CD14-positive monocyte (primary cell): ENCODE measurements around the gene SLC36A4. TPM values are rescaled to one million over a fixed set of nuclear protein-coding genes. Genes with fewer than 3 reads are reported as not detected.
"Not testable (repeated sequence)": the region's sequence is repeated elsewhere in the genome, so short reads cannot be mapped to it uniquely, and the experiment has no call there.

Source experiments
- DNase-seq, 3 donors: peaks; one replicate each; pipeline ENCODE4 v3.0.0-alpha.2; 2011 to 2022
- H2AFZ ChIP-seq: 2 replicates; pipeline ENCODE4 v1.6.0; 2012; ENCODE audit warnings: mild to moderate bottlenecking, low read depth, low read length, inconsistent platforms; ENCODE audit not compliant: insufficient read depth, poor library complexity, severe bottlenecking
- H3K27ac ChIP-seq, 2 donors: 1 replicate in 1 of 2; 2 replicates in 1 of 2; pipeline ENCODE4 v1.5.1; 2012 to 2013; ENCODE audit warnings: low read length in 2 of 2, control low read depth in 1 of 2, inconsistent platforms in 1 of 2, low read depth in 1 of 2, mild to moderate bottlenecking in 1 of 2
- H3K27me3 ChIP-seq, 2 donors: one replicate each; pipeline versions ENCODE4 v1.6.0 to v1.6.1; 2011 to 2013; ENCODE audit warnings: low read length in 2 of 2; ENCODE audit not compliant: control insufficient read depth in 2 of 2, insufficient read depth in 2 of 2
- H3K36me3 ChIP-seq, 2 donors: replicated peaks in 1 of 2; 1 replicate in 1 of 2; 2 replicates in 1 of 2; pipeline versions ENCODE4 v1.5.1 to v1.6.1; 2012 to 2013; ENCODE audit warnings: low read length in 2 of 2, control low read depth in 1 of 2, inconsistent platforms in 1 of 2, mild to moderate bottlenecking in 1 of 2; ENCODE audit not compliant: insufficient read depth in 2 of 2, control insufficient read depth in 1 of 2
- H3K4me1 ChIP-seq, 2 donors: 1 replicate in 1 of 2; 2 replicates in 1 of 2; pipeline versions ENCODE4 v1.5.1 to v1.6.1; 2012 to 2013; ENCODE audit warnings: low read length in 2 of 2, control low read depth in 1 of 2, inconsistent platforms in 1 of 2, mild to moderate bottlenecking in 1 of 2, moderate library complexity in 1 of 2; ENCODE audit not compliant: insufficient read depth in 2 of 2, control insufficient read depth in 1 of 2
- H3K4me2 ChIP-seq: replicated peaks from 2 replicates; pipeline ENCODE3; 2012; ENCODE audit warnings: low read length, moderate library complexity, mild to moderate bottlenecking; ENCODE audit not compliant: poor library complexity, severe bottlenecking; ENCODE audit errors: extremely low read depth
- H3K4me3 ChIP-seq, 3 experiments: fragments of 200-600 bp in 1 of 3; sonication (generic) in 1 of 3; replicated peaks in 1 of 3; 1 replicate in 2 of 3; 2 replicates in 1 of 3; pipeline ENCODE4 v1.5.1; 2011 to 2013; ENCODE audit warnings: low read length in 3 of 3, mild to moderate bottlenecking in 3 of 3, control low read depth in 2 of 3, low read depth in 2 of 3, inconsistent platforms in 1 of 3, moderate library complexity in 1 of 3
- H3K79me2 ChIP-seq: 2 replicates; pipeline ENCODE4 v1.6.0; 2012; ENCODE audit warnings: mild to moderate bottlenecking, control low read depth, inconsistent platforms, low read length, moderate library complexity; ENCODE audit not compliant: insufficient read depth
- H3K9ac ChIP-seq: 2 replicates; pipeline ENCODE4 v1.6.0; 2017; ENCODE audit warnings: low read length, mild to moderate bottlenecking; ENCODE audit not compliant: insufficient read depth, poor library complexity, severe bottlenecking
- H3K9me3 ChIP-seq, 2 donors: replicated peaks in 1 of 2; 1 replicate in 1 of 2; 2 replicates in 1 of 2; pipeline versions ENCODE4 v1.5.1 to v1.6.1; 2012 to 2013; ENCODE audit warnings: low read length in 2 of 2, control low read depth in 1 of 2; ENCODE audit not compliant: control insufficient read depth in 1 of 2, insufficient read depth in 1 of 2
- H4K20me1 ChIP-seq: 2 replicates; pipeline ENCODE4 v1.6.0; 2012; ENCODE audit warnings: mild to moderate bottlenecking, low read length, control low read depth, moderate library complexity; ENCODE audit not compliant: insufficient read depth
- H3K27ac Mint-ChIP-seq, 7 donors: one replicate each; pipeline ENCODE4 v1.8.0; 2020; ENCODE audit warnings: mild to moderate bottlenecking in 7 of 7, mixed read lengths in 7 of 7, moderate library complexity in 6 of 7, inconsistent platforms in 2 of 7
- H3K27me3 Mint-ChIP-seq, 3 donors: one replicate each; pipeline ENCODE4 v1.8.0; 2021 to 2022; ENCODE audit warnings: low read depth in 3 of 3, mild to moderate bottlenecking in 3 of 3, mixed read lengths in 3 of 3, moderate library complexity in 3 of 3, inconsistent platforms in 1 of 3
- H3K36me3 Mint-ChIP-seq, 2 donors: one replicate each; pipeline ENCODE4 v1.8.0; 2020; ENCODE audit warnings: mixed read lengths in 2 of 2, inconsistent platforms in 1 of 2, mild to moderate bottlenecking in 1 of 2
- H3K4me1 Mint-ChIP-seq: one replicate; pipeline ENCODE4 v1.8.0; 2020; ENCODE audit warnings: mild to moderate bottlenecking, mixed read lengths
- H3K4me3 Mint-ChIP-seq, 2 donors: one replicate each; pipeline ENCODE4 v1.8.0; 2020; ENCODE audit warnings: mild to moderate bottlenecking in 2 of 2, mixed read lengths in 2 of 2, moderate library complexity in 1 of 2
- H3K9me3 Mint-ChIP-seq, 7 donors: one replicate each; pipeline ENCODE4 v1.8.0; 2020 to 2022; ENCODE audit warnings: mixed read lengths in 7 of 7, mild to moderate bottlenecking in 6 of 7, moderate library complexity in 6 of 7, inconsistent platforms in 2 of 7
- CTCF ChIP-seq: fragments of 200-600 bp; IDR thresholded peaks from one replicate; pipeline ENCODE4 v1.8.0; 2022; ENCODE audit warnings: antibody characterized with exemption, mild to moderate bottlenecking
- WGBS: methylation state at CpG from one replicate; pipeline ENCODE4 v1.1.5; 2013; ENCODE audit warnings: missing lambda C conversion rate; ENCODE audit not compliant: insufficient coverage; 5-methylcytosine and 5-hydroxymethylcytosine counted together
- intact Hi-C, 2 donors: fragments of 100-400 bp; cut with micrococcal nuclease; formaldehyde crosslinking; loops; one replicate each; pipeline versions ENCODE4 v1.15.0 to v1.15.1; 2023
- polyA plus RNA-seq, 3 donors: library from polyadenylated mRNA; depleted of rRNA in 1 of 3; unstranded in 2 of 3; stranded (reverse) in 1 of 3; fragments of 300-500 nt in 2 of 3; fragments of >200 nt in 1 of 3; fragmentation: Illumina TruSeq in 2 of 3; gene quantifications; 1 replicate in 2 of 3; 2 replicates in 1 of 3; pipeline ENCODE4 v1.2.3, GENCODE V29; 2012 to 2021

Gene SLC36A4
- polyA plus RNA-seq, 3 donors: 21.1 to 65.2 (median 62.0) TPM

DNA sequence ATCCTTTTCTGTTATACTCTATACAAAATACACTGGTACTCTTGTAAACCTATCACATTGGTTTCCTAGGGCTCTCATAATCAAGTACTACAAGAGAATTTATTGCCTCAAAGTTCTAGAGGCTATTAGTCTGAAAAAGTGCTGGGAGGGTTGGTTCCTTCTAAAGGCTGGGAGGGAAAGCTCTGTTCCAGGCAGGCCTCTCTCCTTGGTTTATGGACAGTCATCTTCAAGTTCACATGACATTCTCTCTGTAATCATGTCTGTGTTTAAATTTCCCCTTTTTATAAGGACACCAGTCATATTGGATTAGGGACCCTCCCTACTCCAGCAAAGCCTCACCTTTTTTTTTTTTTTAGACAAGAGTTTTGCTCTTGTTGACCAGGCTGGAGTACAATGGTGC, 9.1 kb downstream of the SLC36A4 start:
- peaks cover 98% of the 10 kb centered on the region for H3K79me2 ChIP-seq
- peaks cover 18% of the 10 kb centered on the region for H3K4me1 Mint-ChIP-seq
- TF ChIP-seq CTCF: no peak
- no peak overlapping the region for H3K9ac ChIP-seq
- H3K4me2 ChIP-seq: no peak overlapping the region
- H3K36me3 ChIP-seq: peaks cover 14 to 29% of the 10 kb centered on the region in 2 donors
- peaks cover 4 to 14% (median 10%) of the 10 kb centered on the region in 7 donors for H3K9me3 Mint-ChIP-seq
- H3K4me1 ChIP-seq: peaks cover 9 to 18% of the 10 kb centered on the region in 2 donors
- peak in 1 of 3 donors; percentile 41 for DNase-seq
- H3K27me3 Mint-ChIP-seq: peaks cover 0 to 1% (median 0%) of the 10 kb centered on the region in 3 donors
- intact Hi-C loops: no loop called here
- H3K9me3 ChIP-seq: peaks cover 8 to 16% of the 10 kb centered on the region in 2 donors
- no peaks in the 10 kb centered on the region for H3K27me3 ChIP-seq
- H4K20me1 ChIP-seq: no peaks in the 10 kb centered on the region
- no peak overlapping the region for H2AFZ ChIP-seq
- no peak overlapping the region for H3K4me3 Mint-ChIP-seq
- H3K4me3 ChIP-seq: no peak overlapping the region
- peak overlapping the region in 1 of 2 donors; percentile 46 for H3K27ac ChIP-seq
- peak overlapping the region in 4 of 7 donors; percentile 42 to 77 (median 56) for H3K27ac Mint-ChIP-seq
- H3K36me3 Mint-ChIP-seq: peaks cover 21 to 32% of the 10 kb centered on the region in 2 donors

DNA sequence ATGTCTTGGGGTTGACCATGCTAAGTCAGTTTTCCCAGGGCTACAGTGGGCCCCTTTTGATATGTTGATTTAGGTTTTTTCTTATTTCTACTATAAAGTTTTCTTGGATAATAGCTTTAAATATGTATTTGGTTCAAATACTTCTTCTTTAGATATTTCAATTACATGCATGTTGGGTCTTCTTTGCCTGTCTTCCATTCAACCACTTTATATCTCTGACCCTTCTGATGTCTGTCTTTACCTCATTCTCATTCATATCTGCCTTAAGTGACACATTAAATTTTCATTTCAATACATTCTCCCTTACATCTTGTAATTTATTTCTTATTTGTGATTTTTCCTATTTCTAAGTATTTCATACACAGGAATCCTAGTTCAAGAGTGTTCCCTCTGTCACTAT, 10.5 kb downstream of the SLC36A4 start:
- no peak for DNase-seq
- Histone ChIP-seq H3K9ac (no peak overlapping the region), H4K20me1 (no peaks in the 10 kb centered on the region), H3K36me3 (peaks cover 25 to 39% of the 10 kb centered on the region in 2 donors), H3K27ac (peak overlapping the region in 1 of 2 donors; percentile 32), H3K4me1 (peaks cover 2 to 4% of the 10 kb centered on the region in 2 donors), H3K9me3 (peaks cover 8 to 16% of the 10 kb centered on the region in 2 donors), H3K4me2 (no peak overlapping the region), H2AFZ (no peak overlapping the region), H3K4me3 (no peak overlapping the region), H3K27me3 (no peaks in the 10 kb centered on the region), H3K79me2 (peaks cover 90% of the 10 kb centered on the region)
- H3K36me3 Mint-ChIP-seq: peaks cover 28 to 42% of the 10 kb centered on the region in 2 donors
- peaks cover 5 to 15% (median 11%) of the 10 kb centered on the region in 7 donors for H3K9me3 Mint-ChIP-seq
- H3K27me3 Mint-ChIP-seq: peaks cover 0 to 1% (median 0%) of the 10 kb centered on the region in 3 donors
- TF ChIP-seq CTCF: no peak
- H3K4me3 Mint-ChIP-seq: no peak overlapping the region
- intact Hi-C loops: no loop called here
- H3K4me1 Mint-ChIP-seq: peaks cover 12% of the 10 kb centered on the region
- peak overlapping the region in 2 of 7 donors; percentile 39 to 46 for H3K27ac Mint-ChIP-seq

DNA sequence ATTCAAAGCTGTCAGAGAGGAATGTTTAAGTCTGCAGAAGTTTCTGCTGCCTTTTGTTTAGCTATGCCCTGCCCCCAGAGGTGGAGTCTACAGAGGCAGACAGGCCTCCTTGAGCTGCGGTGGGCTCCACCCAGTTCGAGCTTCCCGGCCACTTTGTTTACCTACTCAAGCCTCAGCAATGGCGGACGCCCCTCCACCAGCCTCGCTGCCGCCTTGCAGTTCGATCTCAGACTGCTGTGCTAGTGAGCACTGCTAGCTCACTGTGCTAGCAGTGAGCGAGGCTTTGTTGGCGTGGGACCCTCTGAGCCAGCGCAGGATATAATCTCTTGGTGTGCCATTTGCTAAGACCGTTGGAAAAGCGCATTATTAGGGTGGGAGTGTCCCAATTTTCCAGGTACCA, 19.9 kb downstream of the SLC36A4 start:
- not testable (repeated sequence) for H3K79me2 ChIP-seq
- H3K36me3 ChIP-seq: peaks cover 55 to 60% of the 10 kb centered on the region in 2 donors

More for the DNA sequence above, 19.9 kb downstream of the SLC36A4 start:
- intact Hi-C loops, H3K4me3 Mint-ChIP-seq, H3K9ac ChIP-seq, H3K27ac ChIP-seq, H2AFZ ChIP-seq, H3K4me1 ChIP-seq, H3K27me3 Mint-ChIP-seq, H3K27ac Mint-ChIP-seq, H3K4me1 Mint-ChIP-seq, H3K27me3 ChIP-seq, H3K4me2 ChIP-seq, H4K20me1 ChIP-seq, DNase-seq, H3K4me3 ChIP-seq: not testable (repeated sequence)
- peaks cover 53 to 57% of the 10 kb centered on the region in 2 donors for H3K36me3 Mint-ChIP-seq
- peaks cover 21 to 31% (median 25%) of the 10 kb centered on the region in 7 donors for H3K9me3 Mint-ChIP-seq
- H3K9me3 ChIP-seq: peaks cover 12 to 29% of the 10 kb centered on the region in 2 donors
- 100% methylated on average over 8 of the region's 13 CpGs for WGBS
